Activated naive CD8-positive, alpha-beta T cell treated with anti-CD3 and anti-CD28 coated beads, Interleukin-2, amount 10 ng/mL, durations not matched to agents 7 days and 5 days (primary cell): ENCODE measurements around the gene PHAF1. TPM values are rescaled to one million over a fixed set of nuclear protein-coding genes. Genes with fewer than 3 reads are reported as not detected.

Source experiments
- ATAC-seq: fragments of 150-1000 bp; cut with Tn5 transposase; one replicate; pipeline ENCODE4 v1.10.0; 2021; ENCODE audit warnings: low read depth, moderate library complexity
- POLR2A ChIA-PET: fragments of 350-600 bp; sonication (Branson Sonifier 250); formaldehyde crosslinking; loops from one replicate; lab custom pipeline; 2021; ENCODE audit warnings: antibody characterized with exemption; lab: Charles Lee
- DNase-seq: peaks from one replicate; pipeline ENCODE4 v3.0.0; 2021
- H3K27ac Mint-ChIP-seq: one replicate; pipeline ENCODE4 v1.8.0; 2022; ENCODE audit warnings: mild to moderate bottlenecking, mixed read lengths
- H3K27me3 Mint-ChIP-seq: one replicate; pipeline ENCODE4 v1.8.0; 2022; ENCODE audit warnings: mild to moderate bottlenecking, moderate library complexity, mixed read lengths
- H3K36me3 Mint-ChIP-seq: one replicate; pipeline ENCODE4 v1.8.0; 2021; ENCODE audit warnings: mild to moderate bottlenecking, mixed read lengths
- H3K4me1 Mint-ChIP-seq: one replicate; pipeline ENCODE4 v1.8.0; 2021; ENCODE audit warnings: mixed read lengths
- H3K4me3 Mint-ChIP-seq: one replicate; pipeline ENCODE4 v1.8.0; 2022; ENCODE audit warnings: mild to moderate bottlenecking, moderate library complexity, mixed read lengths
- H3K9me3 Mint-ChIP-seq: one replicate; pipeline ENCODE4 v1.8.0; 2021; ENCODE audit warnings: mixed read lengths
- total RNA-seq, 2 experiments: library from RNA; stranded (reverse); gene quantifications; one replicate each; pipeline ENCODE4 v1.2.3, GENCODE V29; 2021

PHAF1 gene
- total RNA-seq, 2 experiments from 2014 or later: 16.6 to 17.3 TPM

DNA sequence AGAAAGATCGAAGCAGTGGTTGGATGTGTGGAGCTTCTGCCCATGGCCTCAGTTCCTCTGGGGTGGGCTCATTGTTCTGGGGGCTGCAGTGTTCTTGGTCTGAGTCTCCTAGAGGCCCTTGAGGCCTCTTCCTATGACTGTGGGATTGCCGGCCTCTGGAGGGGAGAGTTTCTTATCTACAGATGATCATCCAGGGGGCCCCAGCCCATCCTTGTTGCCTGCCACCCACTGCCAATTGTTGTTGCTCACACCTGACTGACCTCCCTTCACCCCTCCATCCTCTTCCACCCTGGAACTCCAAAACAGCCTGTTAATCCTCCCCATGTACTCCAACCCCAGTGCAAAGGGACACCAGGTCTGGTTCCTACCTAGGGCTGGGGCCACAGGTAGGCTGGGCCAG is 35.2 kb downstream of the PHAF1 start:
- Mint-ChIP-seq H3K27ac (no peak overlapping the region), H3K36me3 (peaks cover 27% of the 10 kb centered on the region), H3K4me1 (peaks cover 3% of the 10 kb centered on the region), H3K4me3 (no peak overlapping the region), H3K9me3 (no peaks in the 10 kb centered on the region), H3K27me3 (peaks cover 2% of the 10 kb centered on the region)
- DNase-seq (no peak), ATAC-seq (no peak)
- POLR2A ChIA-PET: no interaction called here

DNA sequence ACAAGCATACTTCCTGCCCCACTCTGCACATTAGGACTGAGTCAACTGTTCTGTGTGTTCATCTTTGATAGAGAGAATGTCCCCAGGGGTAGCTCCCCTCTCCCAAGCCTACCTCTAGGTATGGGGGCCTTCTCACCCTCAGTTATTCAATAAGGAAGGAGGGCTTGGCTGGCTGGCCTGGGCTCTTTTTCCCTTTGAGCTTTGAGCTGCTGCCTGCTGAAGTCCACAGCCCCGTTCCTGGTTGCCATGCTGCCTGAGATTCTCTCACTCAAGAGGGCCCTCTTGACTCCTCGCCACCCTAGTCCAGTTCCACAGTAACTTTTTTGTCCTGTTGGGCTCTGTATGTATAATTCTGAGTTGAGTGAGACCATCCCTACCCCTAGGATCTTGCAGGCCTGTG is 36.0 kb downstream of the PHAF1 start:
- Mint-ChIP-seq H3K4me1 (peaks cover 3% of the 10 kb centered on the region), H3K27me3 (peaks cover 2% of the 10 kb centered on the region), H3K27ac (no peak overlapping the region), H3K36me3 (peaks cover 24% of the 10 kb centered on the region), H3K9me3 (no peaks in the 10 kb centered on the region), H3K4me3 (no peak overlapping the region)
- no peak for DNase-seq
- POLR2A ChIA-PET: no interaction called here
- ATAC-seq: no peak

DNA sequence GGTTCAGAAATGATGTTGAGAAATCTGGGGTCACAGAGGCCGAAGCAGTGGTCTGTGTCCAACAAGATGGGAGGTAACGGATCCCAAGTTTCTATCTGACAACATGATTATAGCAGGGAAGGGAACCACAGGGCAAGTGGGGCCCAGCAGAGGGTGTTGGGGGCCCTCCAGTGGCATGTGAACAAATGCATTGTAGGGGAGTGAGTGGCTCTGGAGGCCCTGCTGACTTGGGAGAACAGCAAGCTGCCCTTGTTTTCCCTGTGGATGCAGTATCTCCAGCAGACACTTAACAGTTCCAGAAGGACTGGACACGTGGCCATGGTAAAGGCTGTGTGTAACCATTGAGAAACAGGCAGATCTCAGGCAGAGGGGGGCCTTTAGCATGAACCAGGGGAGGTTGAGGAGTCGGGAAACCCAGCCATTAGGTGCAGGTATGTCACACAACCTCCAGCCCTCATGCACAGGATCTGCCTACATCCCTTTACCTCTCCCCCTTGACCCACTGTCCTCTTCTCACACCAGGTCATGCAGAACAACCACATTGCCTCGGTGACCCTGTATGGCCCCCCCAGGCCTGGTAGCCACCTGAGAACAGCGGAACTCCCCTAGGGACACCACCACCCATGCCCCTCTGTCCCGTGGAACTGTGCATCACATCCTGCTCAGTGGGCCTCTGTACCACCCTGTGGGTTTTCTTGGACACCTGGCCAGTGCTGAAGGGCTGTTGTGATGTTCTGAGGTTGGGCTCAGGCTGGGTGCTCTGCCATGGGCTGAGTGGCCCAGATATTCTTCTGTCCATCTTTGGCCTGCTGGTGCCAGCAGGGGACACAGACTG is 37.0 kb downstream of the PHAF1 start:
- DNase-seq: no peak
- no peak overlapping the region for H3K4me3 Mint-ChIP-seq
- H3K27ac Mint-ChIP-seq: no peak overlapping the region
- no peaks in the 10 kb centered on the region for H3K9me3 Mint-ChIP-seq
- H3K4me1 Mint-ChIP-seq: peaks cover 10% of the 10 kb centered on the region
- peaks cover 21% of the 10 kb centered on the region for H3K36me3 Mint-ChIP-seq
- peaks cover 2% of the 10 kb centered on the region for H3K27me3 Mint-ChIP-seq
- no peak for ATAC-seq
- POLR2A ChIA-PET: interaction anchor here (0.6 kb wide), 1 partner anchor 8 kb away, joined by 3 read pairs; no protein-coding TSS in a partner anchor

DNA sequence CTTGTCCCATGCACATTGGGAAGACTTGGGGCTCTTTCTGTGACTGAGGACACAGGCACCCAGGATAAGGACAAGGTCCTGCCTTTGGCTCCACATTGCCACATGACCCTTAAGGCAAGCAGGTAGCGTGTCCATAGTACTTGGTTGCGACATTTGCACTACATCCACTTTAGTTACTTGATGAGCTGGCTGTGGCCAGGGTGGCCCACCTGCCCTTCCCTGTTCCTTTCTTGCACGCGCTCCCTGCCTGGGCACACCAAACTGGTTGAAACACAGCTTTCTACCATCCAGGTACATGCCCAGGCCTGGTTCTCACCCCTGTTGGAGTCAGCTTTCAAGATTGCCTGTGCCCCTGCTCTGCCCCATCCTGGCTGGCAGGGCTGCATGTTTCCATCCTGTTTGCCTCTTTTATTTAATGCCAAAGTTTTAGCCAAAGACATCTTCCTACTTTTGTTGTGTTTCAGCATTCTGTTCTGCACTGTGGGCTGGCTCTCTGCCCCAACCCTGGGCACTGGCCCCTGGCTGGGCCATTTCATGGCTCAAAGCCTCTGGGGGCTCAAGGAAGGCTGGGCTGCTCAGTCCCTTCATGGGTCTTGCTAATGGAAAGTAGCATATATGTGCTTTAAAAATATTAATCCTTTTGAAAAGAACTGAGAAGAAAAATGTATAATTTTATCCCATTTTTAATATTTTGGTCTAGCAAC is 37.8 kb downstream of the PHAF1 start:
- Mint-ChIP-seq H3K4me3 (no peak overlapping the region), H3K36me3 (peaks cover 21% of the 10 kb centered on the region), H3K9me3 (no peaks in the 10 kb centered on the region), H3K27ac (no peak overlapping the region), H3K4me1 (peaks cover 13% of the 10 kb centered on the region), H3K27me3 (peaks cover 2% of the 10 kb centered on the region)
- POLR2A ChIA-PET: interaction anchor here (0.6 kb wide), 1 partner anchor 9 kb away, joined by 3 read pairs; no protein-coding TSS in a partner anchor
- DNase-seq (no peak), ATAC-seq (no peak)

DNA sequence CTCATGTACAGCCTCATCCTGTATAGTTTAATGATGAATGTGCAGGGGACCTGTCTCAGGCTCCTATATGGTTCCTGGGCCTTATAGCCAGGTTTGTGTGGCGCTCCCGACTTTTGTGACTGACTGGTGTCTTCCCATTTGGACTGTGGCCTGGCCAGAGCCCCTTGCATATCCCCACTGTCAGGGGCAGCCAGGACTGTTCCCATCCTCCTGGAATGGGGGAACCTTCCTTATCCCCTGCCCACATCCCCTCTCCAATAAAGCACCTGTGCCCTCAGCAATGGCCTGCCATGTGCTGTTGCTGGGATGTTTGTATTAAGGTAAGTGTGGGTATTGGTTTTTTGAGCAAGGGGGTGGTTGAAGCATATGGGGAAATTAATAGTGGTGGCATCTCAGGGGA is 38.5 kb downstream of the PHAF1 start:
- Mint-ChIP-seq H3K9me3 (no peaks in the 10 kb centered on the region), H3K36me3 (peaks cover 22% of the 10 kb centered on the region), H3K4me1 (peaks cover 19% of the 10 kb centered on the region), H3K27me3 (peaks cover 5% of the 10 kb centered on the region), H3K4me3 (no peak overlapping the region), H3K27ac (peak overlapping the region; percentile 10)
- POLR2A ChIA-PET: interaction anchor here (1.0 kb wide), 1 partner anchor 34 kb away, joined by 5 read pairs; no protein-coding TSS in a partner anchor
- DNase-seq (no peak), ATAC-seq (no peak)

DNA sequence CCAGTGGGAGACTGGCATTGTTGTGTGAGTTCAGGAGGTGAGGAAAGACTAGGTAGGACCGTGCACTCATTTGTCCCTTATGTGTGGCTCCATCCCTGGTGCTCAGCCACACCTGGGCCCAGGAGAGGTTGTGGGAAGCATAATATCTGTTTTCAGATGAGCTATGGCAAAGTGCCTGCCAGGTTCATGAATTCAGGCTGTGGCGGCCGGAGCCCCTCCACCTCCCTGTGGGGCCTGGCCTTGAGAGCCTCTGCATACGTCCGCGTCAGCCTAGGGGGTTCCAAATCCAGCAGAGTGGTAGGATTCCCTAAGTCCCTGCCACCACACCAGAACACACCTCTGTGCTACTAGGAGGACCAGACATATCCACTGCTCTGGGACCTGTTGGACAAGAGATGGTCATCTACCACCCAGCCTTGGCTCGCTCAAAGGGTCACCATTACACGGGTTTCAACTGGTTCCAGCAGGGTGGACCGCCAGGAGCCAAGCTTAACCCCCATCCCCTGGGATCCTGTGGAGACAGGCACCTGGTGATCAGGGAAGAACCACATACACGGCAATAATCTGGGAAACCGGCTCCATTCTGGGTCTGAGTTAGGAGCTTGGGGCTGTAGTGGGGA is 39.0 kb downstream of the PHAF1 start:
- no peak for DNase-seq
- ATAC-seq: no peak
- Mint-ChIP-seq H3K36me3 (peaks cover 21% of the 10 kb centered on the region), H3K9me3 (no peaks in the 10 kb centered on the region), H3K27me3 (peaks cover 5% of the 10 kb centered on the region), H3K4me3 (no peak overlapping the region), H3K27ac (peak overlapping the region; percentile 10), H3K4me1 (peaks cover 22% of the 10 kb centered on the region)
- POLR2A ChIA-PET: interaction anchor here (1.0 kb wide), 1 partner anchor 33 kb away, joined by 5 read pairs; no protein-coding TSS in a partner anchor

DNA sequence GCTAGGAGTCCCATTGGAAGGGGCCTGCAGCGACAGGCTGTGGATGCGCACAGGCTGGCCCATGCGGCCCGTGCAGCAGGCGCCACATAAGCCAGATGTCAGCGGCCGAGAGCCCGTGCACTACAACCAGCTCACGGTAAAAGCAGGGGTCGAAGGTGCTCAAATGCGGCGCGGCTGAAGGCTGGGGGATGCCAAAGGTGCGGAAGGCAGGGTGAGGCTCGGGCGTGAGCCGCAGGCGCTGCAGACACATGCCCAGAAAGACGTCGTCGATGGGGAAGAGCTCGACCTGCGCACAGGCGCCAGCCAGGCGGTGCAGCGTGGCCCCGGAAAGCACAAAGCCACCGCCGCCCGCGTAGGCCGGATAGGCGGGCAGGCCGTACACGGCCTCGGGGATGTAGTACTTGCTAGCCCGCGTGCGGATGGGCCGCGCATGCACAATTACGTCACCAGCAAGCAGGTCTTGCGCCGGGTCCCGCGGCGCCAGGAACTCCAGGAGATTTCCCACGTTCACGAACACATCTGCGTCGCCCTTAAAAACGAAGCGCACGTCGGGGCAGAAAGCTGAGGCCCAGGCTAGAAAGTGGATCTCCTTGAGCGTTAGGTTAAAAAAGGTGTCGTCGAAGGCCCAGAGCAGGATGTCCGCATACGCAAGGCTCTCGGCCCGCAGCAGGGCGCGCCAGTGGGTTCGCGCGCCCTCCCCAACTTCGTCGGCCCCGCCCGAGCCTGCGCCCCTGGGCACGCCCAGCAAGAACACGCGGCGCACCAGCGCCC is 39.7 kb downstream of the PHAF1 start:
- Mint-ChIP-seq H3K9me3 (no peaks in the 10 kb centered on the region), H3K4me3 (peak overlapping the region; percentile 35), H3K27ac (peak overlapping the region; percentile 51), H3K4me1 (peaks cover 27% of the 10 kb centered on the region), H3K36me3 (peaks cover 21% of the 10 kb centered on the region), H3K27me3 (peaks cover 5% of the 10 kb centered on the region)
- DNase-seq (no peak), ATAC-seq (no peak)
- POLR2A ChIA-PET: interaction anchor here (1.0 to 2.3 kb wide), 2 partner anchors 33 to 135 kb away, joined by 5 to 13 read pairs; no protein-coding TSS in a partner anchor

DNA sequence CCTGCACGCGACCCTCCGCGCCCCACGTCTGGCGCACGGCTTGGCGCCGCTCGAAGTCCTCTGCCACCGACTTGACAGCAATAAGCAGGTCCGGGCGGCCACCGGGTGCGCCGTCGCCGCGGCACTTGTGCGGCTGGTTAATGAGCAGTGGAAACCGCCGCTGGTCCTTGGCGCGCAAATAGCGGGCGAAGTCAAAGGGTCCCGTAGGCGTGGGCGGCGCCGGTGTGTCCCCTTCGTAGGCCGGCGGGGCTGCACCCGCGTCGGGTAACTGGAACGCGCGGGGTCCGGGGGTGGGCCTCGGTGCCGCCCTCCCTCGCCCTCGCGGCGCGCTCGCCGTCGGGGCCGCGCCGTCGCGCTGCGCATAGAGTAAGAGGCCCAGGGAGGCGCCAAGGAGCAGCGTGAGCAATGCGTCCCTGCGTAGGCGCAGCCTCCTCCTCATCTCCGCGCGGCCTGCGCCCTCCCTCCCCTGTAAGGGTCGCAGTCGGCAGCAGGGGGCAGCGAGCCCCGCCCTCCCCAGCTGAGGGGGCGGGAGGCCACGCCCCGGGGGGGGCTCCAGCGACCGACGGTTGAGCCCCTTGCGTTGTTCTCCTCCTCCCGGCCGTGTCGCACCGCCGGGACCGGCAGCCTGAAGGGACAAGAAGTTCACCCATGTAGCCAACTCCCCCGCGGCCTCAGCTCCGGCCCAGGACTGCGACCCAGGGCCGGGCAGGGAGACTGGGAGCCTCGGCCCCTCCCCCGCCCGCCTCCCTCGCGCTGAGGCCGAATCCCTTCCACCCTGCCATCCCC is 40.5 kb downstream of the PHAF1 start:
- no peak overlapping the region for H3K27ac Mint-ChIP-seq
- DNase-seq: peak; percentile 74
- no peaks in the 10 kb centered on the region for H3K9me3 Mint-ChIP-seq
- peak overlapping the region; percentile 74 for H3K4me3 Mint-ChIP-seq
- H3K36me3 Mint-ChIP-seq: peaks cover 20% of the 10 kb centered on the region
- peak; percentile 70 for ATAC-seq
- peaks cover 29% of the 10 kb centered on the region for H3K4me1 Mint-ChIP-seq
- H3K27me3 Mint-ChIP-seq: peaks cover 5% of the 10 kb centered on the region
- POLR2A ChIA-PET: interaction anchor here (0.6 to 2.8 kb wide), 10 partner anchors 10 to 298 kb away, joined by 3 to 16 read pairs (median 4); partner anchors contain the start of genes CBFB, FBXL8 and TRADD

DNA sequence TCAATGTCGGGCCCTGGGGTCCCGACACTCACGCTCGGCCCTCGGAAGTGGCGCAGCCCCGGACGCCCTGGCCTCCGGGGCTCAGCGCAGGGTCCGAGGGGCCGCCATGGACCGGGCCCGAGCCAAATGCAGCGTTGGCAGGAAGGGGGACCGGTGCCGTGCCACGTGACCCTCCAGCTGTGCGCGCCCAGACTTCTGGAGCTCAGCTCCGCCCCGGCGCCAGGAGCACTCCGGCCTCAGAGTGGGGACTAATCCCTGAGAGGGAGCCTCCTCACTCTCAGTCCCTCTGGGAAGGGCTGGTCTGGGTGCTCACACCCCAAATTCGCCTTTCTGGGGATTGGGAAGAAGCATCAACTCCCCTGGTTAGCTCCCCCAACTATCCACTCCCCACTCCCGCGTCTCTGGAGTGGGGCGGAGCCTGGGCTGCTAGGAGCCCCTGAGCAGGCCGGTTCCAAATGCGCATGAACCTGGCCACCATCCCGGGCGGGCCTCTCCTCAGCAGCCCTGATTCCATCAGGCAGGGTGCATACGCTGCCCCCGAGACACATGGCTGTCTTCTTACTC is 41.2 kb downstream of the PHAF1 start, which contains the start of gene B3GNT9:
Gene B3GNT9 (minus strand): TSS at position 166 of the 564 bp plus-strand sequence. CDS start 513 bp downstream, outside the sequence.
- H3K4me1 Mint-ChIP-seq: peaks cover 31% of the 10 kb centered on the region
- H3K36me3 Mint-ChIP-seq: peaks cover 21% of the 10 kb centered on the region
- peak within 1 kb of the TSS; percentile 74 for H3K4me3 Mint-ChIP-seq
- POLR2A ChIA-PET: interaction anchor here (0.6 to 2.8 kb wide), 12 partner anchors 9 to 297 kb away, joined by 3 to 16 read pairs (median 4); partner anchors contain the start of genes CBFB, FBXL8, NOL3 and TRADD
- peaks cover 5% of the 10 kb centered on the region for H3K27me3 Mint-ChIP-seq
- ATAC-seq: peak; percentile 51
- H3K9me3 Mint-ChIP-seq: no peaks in the 10 kb centered on the region
- H3K27ac Mint-ChIP-seq: peak within 1 kb of the TSS; percentile 45
- DNase-seq: peak; percentile 70

DNA sequence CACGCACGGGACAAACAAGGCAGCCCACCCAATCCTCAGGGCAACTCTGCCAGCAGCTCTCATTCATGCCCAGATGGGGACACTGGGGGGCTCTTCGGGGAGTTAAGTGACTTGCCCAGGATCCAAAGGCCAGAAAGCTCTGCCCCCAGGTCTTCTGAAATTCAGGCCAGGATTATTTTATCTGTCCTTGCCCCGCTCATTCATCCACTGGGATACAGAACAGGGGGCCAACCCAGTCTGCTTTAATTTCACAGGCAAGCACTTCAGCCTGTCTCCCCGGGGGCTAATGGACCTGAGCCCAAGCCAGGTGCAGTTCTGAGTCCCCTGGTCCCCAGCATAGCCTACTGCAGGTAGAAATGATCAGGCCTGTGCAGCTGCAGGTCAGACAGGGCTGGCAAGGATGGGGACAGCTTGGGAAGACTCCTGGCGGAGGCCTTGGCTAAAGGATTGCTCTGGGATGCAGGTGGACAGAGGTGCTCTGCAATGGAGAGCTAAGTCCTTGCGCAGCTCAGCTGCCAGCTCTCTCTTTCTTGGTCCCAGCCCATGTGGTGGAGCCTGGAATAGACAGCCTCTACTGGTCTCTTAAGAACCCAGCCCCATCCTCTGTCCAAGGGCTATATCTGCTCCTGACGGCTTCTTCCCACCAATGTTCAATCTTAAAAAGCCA is 41.8 kb downstream of the PHAF1 start:
- H3K4me1 Mint-ChIP-seq: peaks cover 38% of the 10 kb centered on the region
- no peak for DNase-seq
- peaks cover 5% of the 10 kb centered on the region for H3K27me3 Mint-ChIP-seq
- peak overlapping the region; percentile 45 for H3K27ac Mint-ChIP-seq
- H3K9me3 Mint-ChIP-seq: no peaks in the 10 kb centered on the region
- POLR2A ChIA-PET: interaction anchor here (0.7 to 2.8 kb wide), 11 partner anchors 9 to 178 kb away, joined by 3 to 16 read pairs (median 4); partner anchors contain the start of genes CBFB, FBXL8, NOL3 and TRADD
- ATAC-seq: no peak
- H3K36me3 Mint-ChIP-seq: peaks cover 23% of the 10 kb centered on the region
- H3K4me3 Mint-ChIP-seq: peak overlapping the region; percentile 74
